HG03520 (cell line): Measurements from ENCODE around the gene ZNF579.
A peak's percentile ranks its signal among the peaks of the same experiment; 100 is the strongest.

Experiments
- ATAC-seq: cut with Tn5 transposase; IDR thresholded peaks from one replicate; pipeline ENCODE4 v1.9.1; 2021; ENCODE audit warnings: mild to moderate bottlenecking, moderate library complexity; ENCODE audit not compliant: unreplicated experiment

Gene ZNF579, protein sequence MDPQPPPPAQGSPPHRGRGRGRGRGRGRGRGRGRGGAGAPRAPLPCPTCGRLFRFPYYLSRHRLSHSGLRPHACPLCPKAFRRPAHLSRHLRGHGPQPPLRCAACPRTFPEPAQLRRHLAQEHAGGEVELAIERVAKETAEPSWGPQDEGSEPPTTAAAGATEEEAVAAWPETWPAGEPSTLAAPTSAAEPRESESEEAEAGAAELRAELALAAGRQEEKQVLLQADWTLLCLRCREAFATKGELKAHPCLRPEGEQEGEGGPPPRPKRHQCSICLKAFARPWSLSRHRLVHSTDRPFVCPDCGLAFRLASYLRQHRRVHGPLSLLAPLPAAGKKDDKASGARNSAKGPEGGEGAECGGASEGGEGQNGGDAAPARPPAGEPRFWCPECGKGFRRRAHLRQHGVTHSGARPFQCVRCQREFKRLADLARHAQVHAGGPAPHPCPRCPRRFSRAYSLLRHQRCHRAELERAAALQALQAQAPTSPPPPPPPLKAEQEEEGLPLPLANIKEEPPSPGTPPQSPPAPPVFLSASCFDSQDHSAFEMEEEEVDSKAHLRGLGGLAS

DNA sequence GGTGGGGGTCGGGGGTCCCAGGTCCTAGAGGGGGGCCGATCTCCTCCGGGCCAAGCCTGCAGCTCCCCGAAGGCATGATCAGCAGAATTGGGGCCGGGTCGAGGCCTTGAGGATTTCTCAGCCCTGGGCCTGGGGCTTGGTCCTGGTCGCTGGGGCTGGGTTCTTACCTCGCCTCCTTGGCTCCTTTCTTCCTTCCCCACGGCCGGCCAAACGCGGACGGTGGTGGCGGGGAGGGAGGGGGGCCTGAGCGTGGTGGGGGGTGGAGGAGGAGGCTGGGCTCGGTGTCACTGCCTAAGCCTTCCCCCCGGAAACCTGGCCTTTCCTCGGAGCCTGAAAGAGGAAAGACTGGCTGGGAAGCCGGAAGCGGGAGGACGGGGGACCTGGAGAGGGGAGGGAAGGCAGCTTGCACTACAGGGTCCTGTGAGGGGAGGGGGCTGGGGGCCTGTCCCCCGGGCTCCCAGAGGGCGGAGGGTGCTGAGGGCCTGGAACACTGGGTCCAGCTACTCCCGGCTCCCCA lies at the start of gene ZNF579:
ZNF579 (minus strand) TSS at position 221 of the 517 bp plus-strand sequence. CDS start 1,209 bp downstream, outside the sequence.
- ATAC-seq, result no peak

DNA sequence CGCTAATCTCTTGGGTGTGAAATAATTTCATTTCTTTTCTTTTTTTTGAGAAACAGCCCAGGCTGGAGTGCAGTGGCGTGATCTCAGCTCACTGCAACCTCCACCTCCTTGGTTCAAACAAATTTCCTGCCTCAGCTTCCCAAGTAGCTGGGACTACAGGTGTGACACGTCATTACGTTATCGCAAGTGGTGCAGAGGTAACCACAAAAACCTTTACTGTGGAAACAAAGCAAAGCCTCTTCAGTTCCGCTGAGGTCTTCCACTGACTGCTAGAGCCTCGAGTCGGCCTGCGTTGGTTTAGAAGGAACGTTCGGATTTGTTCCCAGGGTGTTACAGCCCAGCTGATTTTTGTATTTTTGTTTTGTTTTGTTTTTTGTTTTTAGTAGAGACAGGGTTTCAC lies 45.7 kb upstream of the ZNF579 start:
- ATAC-seq, result no peak

DNA sequence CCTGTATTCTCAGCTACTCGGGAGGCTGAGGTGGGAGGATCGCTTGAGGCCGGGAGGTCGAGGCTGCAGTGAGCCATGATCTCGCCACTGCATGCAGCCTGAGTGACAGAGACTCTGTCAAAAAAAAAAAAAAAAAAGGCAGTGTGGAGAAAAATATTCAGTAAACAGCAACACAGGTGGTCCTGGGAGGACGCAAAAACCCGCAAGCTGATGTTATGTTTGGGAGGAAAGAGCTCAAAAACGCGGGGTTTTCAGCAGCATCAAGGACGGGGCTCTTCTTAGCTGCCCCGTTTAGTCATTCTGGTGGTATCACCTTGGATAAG lies 44.3 kb upstream of the ZNF579 start:
- no peak for ATAC-seq

DNA sequence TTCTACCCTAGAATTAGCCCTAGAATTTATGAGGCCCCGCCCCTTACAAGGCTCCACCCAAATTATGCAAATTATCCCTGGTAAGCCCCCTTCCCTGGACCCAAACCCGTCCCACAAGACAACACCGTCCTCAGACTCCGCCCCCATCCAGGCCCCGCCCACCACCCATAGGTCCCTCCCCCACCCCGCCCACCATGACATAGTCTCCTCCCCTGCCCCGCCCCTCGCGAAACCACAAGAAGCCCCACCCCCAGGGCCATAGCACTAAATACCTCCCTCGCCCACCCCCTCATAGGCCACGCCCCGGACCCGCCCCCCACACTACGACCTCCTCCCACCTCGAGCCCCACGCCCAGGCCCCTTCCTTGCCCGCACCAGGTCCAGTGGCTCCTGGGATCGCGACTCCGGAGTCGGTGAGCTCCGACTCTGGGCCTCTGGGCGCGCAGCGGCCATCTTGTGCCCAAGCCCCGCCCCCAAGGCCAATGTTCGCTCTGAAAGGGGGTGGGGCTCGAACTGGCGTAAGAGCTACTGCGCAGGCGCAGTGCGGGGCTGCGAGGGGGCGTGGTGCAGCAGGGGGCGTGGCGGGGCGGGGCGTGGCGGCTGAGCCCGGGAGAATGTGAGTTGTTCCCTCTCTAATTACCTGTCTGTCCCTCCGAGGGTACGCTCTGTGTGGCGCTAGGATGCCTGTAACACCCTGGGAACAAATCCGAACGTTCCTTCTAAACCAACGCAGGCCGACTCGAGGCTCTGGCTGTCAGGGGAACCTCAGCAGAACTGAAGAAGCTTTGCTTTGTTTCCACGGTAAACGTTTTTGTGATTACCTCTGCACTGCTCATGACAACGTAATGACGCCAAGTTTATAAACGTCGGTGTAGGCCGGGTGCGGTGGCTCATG lies 43.7 kb upstream of the ZNF579 start, which contains the start of gene ZNF784:
ZNF784 (minus strand) TSS at position 458 of the 895 bp plus-strand sequence; CDS start at position 453, 5 bp downstream.
- peak; percentile 54 for ATAC-seq

DNA sequence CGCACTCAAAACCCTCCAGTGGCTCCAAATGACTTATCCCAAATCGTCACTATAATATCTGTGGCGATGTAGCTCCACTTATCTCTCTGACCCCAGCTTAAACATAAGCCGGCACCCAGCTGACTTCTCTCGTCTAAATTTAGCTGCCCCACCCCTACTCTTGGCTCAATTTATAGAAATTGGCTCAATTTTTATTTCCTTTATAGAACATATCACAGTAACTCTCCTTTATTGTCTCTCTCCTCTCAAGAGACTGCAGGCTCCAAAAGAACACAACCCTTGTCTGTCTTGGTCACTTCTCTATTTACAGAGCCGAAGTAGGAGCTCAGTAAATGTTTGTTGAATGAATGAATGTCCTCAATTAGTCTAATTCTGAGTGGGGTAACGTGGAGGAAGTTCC lies 42.9 kb upstream of the ZNF579 start:
- no peak for ATAC-seq

DNA sequence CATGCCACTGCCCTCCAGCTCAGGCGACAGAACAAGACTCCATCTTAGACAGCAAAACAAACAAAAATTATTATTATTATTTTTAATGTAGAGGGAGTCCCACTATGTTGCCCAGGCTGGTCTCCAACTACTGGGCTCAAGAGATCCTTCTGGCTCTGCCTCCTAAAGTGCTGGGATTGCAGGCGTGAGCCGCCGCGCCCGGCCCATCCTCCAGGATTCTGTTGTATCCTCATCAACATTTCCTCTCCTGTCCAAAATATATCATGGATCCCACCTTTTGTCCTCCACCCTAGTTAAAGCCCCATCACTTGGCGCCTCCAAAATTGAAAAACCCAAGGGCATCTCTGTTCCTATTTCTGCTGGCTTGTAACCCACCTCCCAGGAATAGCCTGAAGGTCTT lies 42.5 kb upstream of the ZNF579 start:
- no peak for ATAC-seq

DNA sequence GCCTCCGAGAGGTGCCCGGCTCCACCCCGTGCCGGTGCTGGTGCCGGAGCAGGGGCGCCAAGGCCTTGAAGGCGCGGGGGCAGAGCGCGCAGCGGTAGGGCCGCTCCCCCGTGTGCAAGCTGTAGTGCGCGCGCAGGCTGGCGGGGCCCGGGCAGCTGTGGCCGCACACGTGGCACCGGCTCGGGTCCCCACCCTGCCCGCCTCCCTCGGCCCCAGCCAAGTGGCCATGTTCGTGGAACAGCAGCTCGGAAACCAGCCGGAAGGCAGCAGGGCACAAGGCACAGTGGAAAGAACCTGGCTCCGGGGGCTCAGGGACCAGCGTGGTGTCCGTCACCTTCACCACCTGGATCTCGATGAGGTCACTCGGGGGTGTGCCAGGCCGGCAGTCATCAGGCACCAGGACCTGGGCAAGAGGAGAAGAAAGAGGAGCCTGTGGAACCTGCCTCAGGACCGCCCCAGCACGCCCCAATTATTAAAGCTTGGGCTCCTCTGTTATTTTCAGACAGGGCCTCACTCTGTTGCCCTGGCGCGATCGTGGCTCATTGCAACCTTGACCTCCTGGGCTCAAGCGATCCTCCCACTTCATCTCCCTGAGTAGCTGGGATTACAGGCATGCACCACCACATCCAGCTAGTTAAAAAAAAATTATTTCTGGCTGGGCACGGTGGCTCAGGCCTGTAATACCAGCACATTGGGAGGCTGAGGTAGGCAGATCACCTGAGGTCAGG lies 41.8 kb upstream of the ZNF579 start:
- no peak for ATAC-seq

DNA sequence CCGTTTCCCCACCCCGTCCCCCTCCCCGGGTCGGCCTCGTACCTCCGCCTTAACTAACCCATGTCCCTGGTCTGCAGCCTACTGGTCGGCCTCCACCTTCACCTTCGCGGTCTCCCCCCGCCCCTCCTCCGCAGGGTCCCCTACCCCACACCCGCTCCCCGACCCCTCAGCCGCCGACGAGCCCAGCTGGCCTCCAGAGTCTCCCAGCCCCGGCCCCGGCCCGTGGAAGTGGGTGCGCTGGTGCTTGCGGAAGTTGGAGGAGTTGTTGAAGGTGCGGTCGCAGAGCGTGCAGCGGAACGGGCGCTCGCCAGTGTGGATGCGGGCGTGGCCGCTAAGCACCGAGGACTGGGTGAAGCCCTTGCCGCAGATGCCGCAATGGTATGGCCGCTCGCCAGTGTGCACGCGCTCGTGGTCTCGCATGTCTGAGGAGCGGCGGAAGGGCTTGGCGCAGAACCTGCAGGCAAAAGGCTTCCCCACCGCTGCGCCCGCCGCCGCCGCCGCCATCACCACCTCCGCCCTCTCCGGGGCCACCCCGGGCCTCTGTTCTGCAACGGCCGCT lies 41.1 kb upstream of the ZNF579 start:
- no peak for ATAC-seq

DNA sequence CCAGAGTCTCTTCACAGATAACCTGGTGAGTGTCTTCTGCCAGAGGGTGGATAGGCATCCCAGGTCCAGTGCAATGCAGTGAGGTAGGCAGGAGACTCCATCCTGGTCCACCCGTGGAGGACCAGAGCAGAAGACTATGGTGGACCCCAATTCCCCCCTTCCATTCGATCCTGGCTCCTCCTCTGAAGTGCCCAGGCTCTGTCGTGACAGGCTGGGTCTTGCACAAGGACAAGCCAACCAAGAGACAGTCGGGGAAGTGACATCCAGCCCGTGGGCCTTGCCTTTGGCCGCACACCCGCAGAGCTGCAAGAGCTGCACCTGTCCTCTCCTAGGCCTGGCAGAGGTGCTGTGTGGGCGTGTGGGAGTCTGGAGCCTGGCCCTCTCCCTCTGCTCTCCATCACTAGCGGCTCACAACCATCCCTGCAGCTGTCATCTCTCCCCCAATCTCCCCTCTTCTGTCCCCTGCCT lies 40.6 kb upstream of the ZNF579 start:
- no peak for ATAC-seq

DNA sequence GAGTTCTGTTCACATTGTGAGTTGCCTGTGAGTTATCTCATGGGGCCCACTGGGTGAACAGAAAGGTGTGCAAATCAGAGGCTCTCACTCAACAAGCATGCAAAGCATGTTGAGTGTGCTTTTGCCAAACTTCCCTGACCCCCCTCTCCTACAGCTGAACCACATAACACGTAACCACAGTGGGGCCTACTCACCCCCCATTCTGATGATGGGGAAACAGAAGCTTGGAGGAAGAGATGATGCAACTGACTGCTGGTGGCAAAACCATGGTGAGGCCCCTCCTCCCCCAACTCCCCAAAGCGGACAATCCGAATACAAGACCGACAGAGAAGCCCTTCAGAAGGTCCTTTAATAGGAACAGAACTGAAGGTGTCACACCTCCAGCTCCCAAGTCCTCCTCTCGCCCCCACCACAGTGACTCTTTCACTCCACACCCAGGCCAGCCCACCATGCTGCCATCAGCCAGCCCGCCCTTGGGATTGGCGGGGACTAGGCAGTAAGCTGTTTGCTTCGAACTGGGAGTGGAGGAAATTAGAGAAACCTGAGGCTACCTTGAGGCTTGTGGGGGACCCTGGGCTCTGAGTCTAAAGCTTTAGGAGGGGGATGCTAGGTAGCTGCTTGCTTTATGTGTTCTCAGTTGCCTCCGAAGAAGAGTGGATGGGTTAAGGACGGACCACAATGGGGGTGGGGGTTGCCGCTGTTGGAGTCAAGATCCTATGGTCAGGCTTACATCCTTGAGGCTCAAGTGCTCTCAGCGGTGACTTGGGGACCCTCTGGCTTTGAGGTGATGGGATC lies 40.0 kb upstream of the ZNF579 start:
- no peak for ATAC-seq

DNA sequence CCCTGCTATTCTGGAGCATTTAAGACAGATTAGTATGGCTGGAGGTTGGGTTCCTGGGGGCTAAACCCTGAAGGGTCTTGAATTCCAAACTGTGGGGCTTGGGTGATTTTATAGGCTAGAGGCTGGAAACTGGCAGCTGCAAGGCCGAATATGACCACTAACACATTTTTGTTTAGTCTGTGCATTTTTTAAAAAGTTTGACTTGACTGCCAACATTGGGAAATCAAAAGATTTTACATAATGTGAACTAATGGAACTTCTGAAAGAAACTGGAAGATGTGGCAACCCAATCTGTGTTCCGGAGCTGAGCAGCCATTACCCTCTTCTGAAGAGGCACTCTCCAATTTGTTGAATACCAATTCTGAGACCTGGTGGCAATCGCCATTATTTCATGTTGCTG lies 38.6 kb upstream of the ZNF579 start:
- no peak for ATAC-seq

DNA sequence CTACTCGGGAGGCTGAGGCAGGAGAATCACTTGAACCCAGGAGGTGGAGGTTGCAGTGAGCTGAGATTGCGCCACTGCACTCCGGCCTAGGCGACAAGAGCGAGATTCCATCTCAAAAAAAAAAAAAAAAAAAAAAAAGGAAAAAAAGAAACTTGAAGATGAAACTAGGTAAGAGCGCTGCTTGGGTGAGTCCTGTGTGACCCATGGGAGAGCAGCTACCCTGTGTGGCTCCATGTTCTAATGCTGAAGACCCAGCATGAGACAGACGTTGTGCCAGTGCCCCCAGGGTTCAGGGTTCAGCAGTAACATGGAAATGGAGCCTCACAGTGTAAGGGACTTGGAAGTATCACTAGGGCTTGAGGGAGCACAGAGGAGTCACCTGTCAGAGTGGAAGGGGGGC lies 37.8 kb upstream of the ZNF579 start:
- ATAC-seq, result no peak

DNA sequence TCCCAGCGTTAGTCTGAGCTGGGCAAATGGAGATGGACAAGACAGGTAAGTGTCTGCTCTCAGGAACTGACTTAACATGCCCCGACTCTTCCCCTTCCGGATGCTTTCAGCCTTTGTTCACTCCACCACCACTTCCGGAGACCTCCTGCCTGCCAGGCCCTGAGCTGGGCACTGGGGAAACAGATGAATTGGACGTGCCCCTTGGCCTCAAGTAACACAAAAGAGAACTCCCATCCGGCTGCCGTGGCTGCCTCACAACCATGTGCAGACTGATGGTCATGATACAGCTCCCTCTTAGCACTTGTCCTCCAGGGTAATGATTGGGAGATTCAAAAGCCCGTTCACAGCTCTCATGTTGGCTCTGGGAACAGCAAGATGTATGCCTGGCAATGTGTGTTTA lies 36.8 kb upstream of the ZNF579 start:
- no peak for ATAC-seq

DNA sequence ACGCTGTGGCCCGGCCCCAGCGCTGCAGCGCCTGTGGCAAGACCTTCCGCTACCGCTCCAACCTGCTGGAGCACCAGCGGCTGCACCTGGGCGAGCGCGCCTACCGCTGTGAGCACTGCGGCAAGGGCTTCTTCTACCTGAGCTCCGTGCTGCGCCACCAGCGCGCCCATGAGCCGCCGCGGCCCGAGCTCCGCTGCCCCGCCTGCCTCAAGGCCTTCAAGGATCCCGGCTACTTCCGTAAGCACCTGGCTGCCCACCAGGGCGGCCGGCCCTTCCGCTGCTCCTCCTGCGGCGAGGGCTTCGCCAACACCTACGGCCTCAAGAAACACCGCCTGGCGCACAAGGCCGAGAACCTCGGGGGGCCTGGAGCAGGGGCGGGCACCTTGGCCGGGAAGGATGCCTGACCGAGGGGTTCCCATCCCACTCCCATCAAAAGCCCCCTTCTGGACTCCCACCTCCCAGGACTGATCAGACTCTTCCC lies 35.8 kb upstream of the ZNF579 start:
- ATAC-seq, result no peak

DNA sequence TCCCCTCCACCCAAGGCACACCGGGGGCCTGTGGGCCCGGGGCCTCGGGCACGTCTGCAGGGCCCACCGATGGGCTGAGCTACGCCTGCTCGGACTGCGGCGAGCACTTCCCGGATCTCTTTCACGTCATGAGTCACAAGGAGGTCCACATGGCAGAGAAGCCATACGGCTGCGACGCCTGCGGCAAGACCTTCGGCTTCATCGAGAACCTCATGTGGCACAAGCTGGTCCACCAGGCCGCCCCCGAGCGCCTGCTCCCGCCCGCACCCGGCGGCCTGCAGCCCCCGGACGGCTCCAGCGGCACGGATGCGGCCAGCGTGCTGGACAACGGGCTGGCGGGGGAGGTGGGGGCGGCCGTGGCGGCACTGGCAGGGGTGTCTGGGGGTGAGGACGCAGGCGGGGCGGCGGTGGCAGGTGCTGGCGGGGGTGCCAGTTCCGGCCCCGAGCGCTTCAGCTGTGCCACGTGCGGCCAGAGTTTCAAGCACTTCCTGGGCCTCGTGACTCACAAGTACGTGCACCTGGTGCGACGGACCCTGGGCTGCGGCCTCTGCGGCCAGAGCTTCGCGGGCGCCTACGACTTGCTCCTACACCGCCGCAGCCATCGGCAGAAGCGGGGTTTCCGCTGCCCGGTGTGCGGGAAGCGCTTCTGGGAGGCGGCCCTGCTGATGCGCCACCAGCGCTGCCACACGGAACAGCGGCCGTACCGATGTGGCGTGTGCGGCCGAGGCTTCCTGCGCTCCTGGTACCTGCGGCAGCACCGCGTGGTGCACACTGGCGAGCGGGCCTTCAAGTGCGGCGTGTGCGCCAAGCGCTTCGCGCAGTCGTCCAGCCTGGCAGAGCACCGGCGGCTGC lies 35.1 kb upstream of the ZNF579 start:
- ATAC-seq, result no peak

DNA sequence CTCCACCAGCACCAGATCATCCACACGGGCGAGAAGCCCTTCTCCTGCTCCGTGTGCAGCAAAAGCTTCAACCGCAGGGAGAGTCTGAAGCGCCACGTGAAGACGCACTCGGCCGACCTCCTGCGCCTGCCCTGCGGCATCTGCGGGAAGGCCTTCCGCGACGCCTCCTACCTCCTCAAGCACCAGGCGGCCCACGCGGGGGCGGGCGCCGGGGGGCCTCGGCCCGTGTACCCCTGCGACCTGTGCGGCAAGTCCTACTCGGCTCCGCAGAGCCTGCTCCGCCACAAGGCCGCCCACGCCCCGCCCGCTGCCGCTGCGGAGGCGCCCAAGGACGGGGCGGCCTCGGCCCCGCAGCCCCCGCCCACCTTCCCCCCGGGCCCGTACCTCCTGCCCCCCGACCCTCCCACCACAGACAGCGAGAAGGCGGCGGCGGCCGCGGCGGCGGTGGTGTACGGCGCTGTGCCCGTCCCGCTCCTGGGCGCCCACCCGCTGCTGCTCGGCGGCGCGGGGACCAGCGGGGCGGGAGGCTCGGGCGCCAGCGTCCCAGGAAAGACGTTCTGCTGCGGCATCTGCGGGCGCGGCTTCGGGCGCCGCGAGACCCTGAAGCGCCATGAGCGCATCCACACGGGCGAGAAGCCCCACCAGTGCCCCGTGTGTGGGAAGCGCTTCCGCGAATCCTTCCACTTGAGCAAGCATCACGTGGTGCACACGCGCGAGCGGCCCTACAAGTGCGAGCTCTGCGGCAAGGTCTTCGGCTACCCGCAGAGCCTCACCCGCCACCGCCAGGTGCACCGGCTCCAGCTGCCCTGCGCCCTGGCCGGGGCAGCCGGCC lies 34.3 kb upstream of the ZNF579 start:
- no peak for ATAC-seq

DNA sequence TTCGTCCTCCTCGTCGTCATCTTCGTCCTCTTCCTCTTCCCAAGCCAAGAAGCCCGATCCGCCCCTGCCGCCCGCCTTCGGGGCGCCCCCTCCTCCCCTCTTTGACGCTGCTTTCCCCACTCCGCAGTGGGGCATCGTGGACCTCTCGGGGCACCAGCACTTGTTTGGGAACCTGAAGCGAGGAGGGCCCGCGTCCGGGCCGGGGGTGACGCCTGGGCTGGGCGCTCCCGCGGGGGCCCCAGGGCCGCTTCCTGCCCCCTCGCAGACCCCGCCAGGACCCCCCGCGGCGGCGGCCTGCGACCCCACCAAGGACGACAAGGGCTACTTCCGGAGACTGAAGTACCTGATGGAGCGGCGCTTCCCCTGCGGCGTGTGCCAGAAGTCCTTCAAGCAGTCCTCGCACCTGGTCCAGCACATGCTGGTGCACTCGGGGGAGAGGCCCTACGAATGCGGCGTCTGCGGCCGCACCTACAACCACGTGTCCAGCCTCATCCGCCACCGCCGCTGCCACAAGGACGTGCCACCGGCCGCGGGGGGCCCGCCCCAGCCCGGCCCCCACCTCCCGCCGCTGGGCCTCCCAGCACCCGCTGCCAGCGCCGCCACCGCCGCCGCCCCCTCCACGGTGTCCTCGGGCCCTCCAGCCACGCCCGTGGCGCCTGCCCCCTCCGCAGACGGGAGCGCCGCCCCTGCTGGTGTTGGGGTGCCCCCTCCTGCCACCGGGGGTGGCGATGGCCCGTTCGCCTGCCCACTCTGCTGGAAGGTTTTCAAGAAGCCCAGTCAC lies 33.5 kb upstream of the ZNF579 start:
- ATAC-seq, result no peak
